ENCODE data around the gene APBB2. TPM values are rescaled to one million over a fixed set of nuclear protein-coding genes. Genes with fewer than 3 reads are reported as not detected.

Gene APBB2
- total RNA-seq, 3 donors from 2014 or later (not counting 1 experiment from before 2014, with no cell fraction given), result 0.38 to 0.48 TPM; not detected in 1

GRCh38 chr4:40886931-40887763 is 327.2 kb downstream of the APBB2 start:
- Histone ChIP-seq H3K4me3 (ENCODE audit: low read length) (no peak overlapping the region), H3K36me3 (ENCODE audit: control insufficient read depth, insufficient read depth, low read length) (no peaks in the 10 kb centered on the region), H3K27ac (ENCODE audit: low read length) (no peak overlapping the region), H3K9me3 (ENCODE audit: control insufficient read depth, insufficient read depth, low read length) (no peaks in the 10 kb centered on the region), H3K27me3 (ENCODE audit: control insufficient read depth, insufficient read depth, low read length) (no peaks in the 10 kb centered on the region), H3K4me1 (ENCODE audit: control insufficient read depth, insufficient read depth, low read length) (no peaks in the 10 kb centered on the region)
- intact Hi-C loops (cut with micrococcal nuclease), result no loop called here
- TF ChIP-seq, protein P1, sequence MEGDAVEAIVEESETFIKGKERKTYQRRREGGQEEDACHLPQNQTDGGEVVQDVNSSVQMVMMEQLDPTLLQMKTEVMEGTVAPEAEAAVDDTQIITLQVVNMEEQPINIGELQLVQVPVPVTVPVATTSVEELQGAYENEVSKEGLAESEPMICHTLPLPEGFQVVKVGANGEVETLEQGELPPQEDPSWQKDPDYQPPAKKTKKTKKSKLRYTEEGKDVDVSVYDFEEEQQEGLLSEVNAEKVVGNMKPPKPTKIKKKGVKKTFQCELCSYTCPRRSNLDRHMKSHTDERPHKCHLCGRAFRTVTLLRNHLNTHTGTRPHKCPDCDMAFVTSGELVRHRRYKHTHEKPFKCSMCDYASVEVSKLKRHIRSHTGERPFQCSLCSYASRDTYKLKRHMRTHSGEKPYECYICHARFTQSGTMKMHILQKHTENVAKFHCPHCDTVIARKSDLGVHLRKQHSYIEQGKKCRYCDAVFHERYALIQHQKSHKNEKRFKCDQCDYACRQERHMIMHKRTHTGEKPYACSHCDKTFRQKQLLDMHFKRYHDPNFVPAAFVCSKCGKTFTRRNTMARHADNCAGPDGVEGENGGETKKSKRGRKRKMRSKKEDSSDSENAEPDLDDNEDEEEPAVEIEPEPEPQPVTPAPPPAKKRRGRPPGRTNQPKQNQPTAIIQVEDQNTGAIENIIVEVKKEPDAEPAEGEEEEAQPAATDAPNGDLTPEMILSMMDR (IDR thresholded peaks at IDR 0.05), result no peak
- Mint-ChIP-seq H3K27me3 (ENCODE audit: low read depth in 2 of 2) (peaks cover 7 to 13% of the 10 kb centered on the region in 2 donors), H3K36me3 (no peaks in the 10 kb centered on the region), H3K9me3 (no peaks in the 10 kb centered on the region), H3K27ac (no peak overlapping the region), H3K4me3 (no peak overlapping the region), H3K4me1 (no peaks in the 10 kb centered on the region)
- DNase-seq, result no peak
- 88% methylated on average over 6 of the region's 7 CpGs for WGBS (ENCODE audit: insufficient coverage)
- ATAC-seq, result no peak

GRCh38 chr4:40881851-40882250 is 332.5 kb downstream of the APBB2 start:
- H3K27ac Mint-ChIP-seq, result no peak overlapping the region
- H3K4me3 Mint-ChIP-seq, result no peak overlapping the region
- no peaks in the 10 kb centered on the region for H3K9me3 Mint-ChIP-seq
- H3K4me1 ChIP-seq (ENCODE audit: control insufficient read depth, insufficient read depth, low read length), result no peaks in the 10 kb centered on the region
- 93% methylated on average over 3 of the region's 4 CpGs for WGBS (ENCODE audit: insufficient coverage)
- DNase-seq, result no peak
- H3K27me3 Mint-ChIP-seq (ENCODE audit: low read depth in 2 of 2), result peaks cover 11 to 21% of the 10 kb centered on the region in 2 donors
- no peaks in the 10 kb centered on the region for H3K4me1 Mint-ChIP-seq
- ATAC-seq, result no peak
- H3K36me3 ChIP-seq (ENCODE audit: control insufficient read depth, insufficient read depth, low read length), result no peaks in the 10 kb centered on the region
- intact Hi-C loops (cut with micrococcal nuclease), result no loop called here
- TF ChIP-seq, protein P1 (IDR thresholded peaks at IDR 0.05), result no peak
- no peak overlapping the region for H3K27ac ChIP-seq (ENCODE audit: low read length)
- no peaks in the 10 kb centered on the region for H3K9me3 ChIP-seq (ENCODE audit: control insufficient read depth, insufficient read depth, low read length)
- no peaks in the 10 kb centered on the region for H3K36me3 Mint-ChIP-seq
- H3K4me3 ChIP-seq (ENCODE audit: low read length), result no peak overlapping the region
- no peaks in the 10 kb centered on the region for H3K27me3 ChIP-seq (ENCODE audit: control insufficient read depth, insufficient read depth, low read length)

DNA sequence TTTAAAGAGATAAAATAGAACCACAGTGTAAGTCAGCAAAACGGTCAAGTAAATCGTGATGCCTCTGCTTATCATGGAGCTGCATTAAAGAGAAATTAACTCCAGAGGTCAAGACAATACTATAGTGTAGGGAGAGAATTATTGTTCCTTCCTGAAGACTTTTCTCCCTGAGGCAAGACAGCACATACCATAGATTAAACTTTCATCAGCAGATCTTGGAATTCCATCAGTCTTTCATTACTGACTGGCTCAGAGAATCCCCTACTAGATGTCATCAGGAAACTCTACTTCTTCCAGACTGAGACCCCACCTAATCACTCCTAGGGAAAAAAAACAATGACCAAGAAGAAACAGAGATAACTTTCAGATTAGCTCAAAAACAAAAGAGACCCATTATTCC is 333.2 kb downstream of the APBB2 start:
- 94% methylated on average over 2 of the region's 2 CpGs for WGBS (ENCODE audit: insufficient coverage)
- Histone ChIP-seq H3K9me3 (ENCODE audit: control insufficient read depth, insufficient read depth, low read length) (no peaks in the 10 kb centered on the region), H3K4me1 (ENCODE audit: control insufficient read depth, insufficient read depth, low read length) (no peaks in the 10 kb centered on the region), H3K27me3 (ENCODE audit: control insufficient read depth, insufficient read depth, low read length) (no peaks in the 10 kb centered on the region), H3K27ac (ENCODE audit: low read length) (no peak overlapping the region), H3K36me3 (ENCODE audit: control insufficient read depth, insufficient read depth, low read length) (no peaks in the 10 kb centered on the region), H3K4me3 (ENCODE audit: low read length) (no peak overlapping the region)
- Mint-ChIP-seq H3K27me3 (ENCODE audit: low read depth in 2 of 2) (peaks cover 11 to 21% of the 10 kb centered on the region in 2 donors), H3K4me1 (no peaks in the 10 kb centered on the region), H3K27ac (no peak overlapping the region), H3K4me3 (no peak overlapping the region), H3K9me3 (no peaks in the 10 kb centered on the region), H3K36me3 (no peaks in the 10 kb centered on the region)
- TF ChIP-seq, protein P1 (IDR thresholded peaks at IDR 0.05), result no peak
- ATAC-seq, result no peak
- intact Hi-C loops (cut with micrococcal nuclease), result no loop called here
- DNase-seq, result no peak

Measured in natural killer cell (primary cell).